ENCODE data around the gene ARID5B.

GRCh38 chr10:61869041-61869675, 32.3 kb upstream of the ARID5B start:
- TF ChIP-seq CTCF (conservative IDR thresholded peaks at IDR 0.05 in 1 of 2, IDR thresholded peaks at IDR 0.05 in 1 of 2; ENCODE audit: extremely low read depth in 1 of 2, insufficient read depth in 1 of 2, low read depth in 1 of 2, low read length in 2 of 2) = no peak
- TF ChIP-seq EZH2 (IDR thresholded peaks at IDR 0.05; ENCODE audit: borderline replicate concordance, low read length) = no peak

All from mammary epithelial cell (primary cell).